SIG-M5 treated with dmso at 0.1 percent for 504 hours (cell line): ENCODE measurements around the gene FAM13B.
"Not testable (repeated sequence)": the region's sequence is repeated elsewhere in the genome, so short reads cannot be mapped to it uniquely, and the experiment has no call there.

ENCODE experiments used
- DNase-seq: peaks from one replicate; lab custom pipeline; 2025; ENCODE audit not compliant: unreplicated experiment; lab: John Stamatoyannopoulos, UW

Gene FAM13B

GRCh38 chr5:137989419-137989818 lies 43.5 kb downstream of the FAM13B start:
- no peak for DNase-seq

- no peak for DNase-seq
These were observed 57.7 kb downstream of the FAM13B start for GRCh38 chr5:137975208-137975607.

- not testable (repeated sequence) for DNase-seq
These were observed 62.5 kb downstream of the FAM13B start for GRCh38 chr5:137970384-137970783.

GRCh38 chr5:137960819-137961218 lies 72.1 kb downstream of the FAM13B start:
- DNase-seq, result no peak

- no peak for DNase-seq
These were observed 72.7 kb downstream of the FAM13B start for GRCh38 chr5:137960141-137960540.

GRCh38 chr5:137959488-137959887 lies 73.4 kb downstream of the FAM13B start:
- no peak for DNase-seq

GRCh38 chr5:137957948-137958347 lies 74.9 kb downstream of the FAM13B start:
- no peak for DNase-seq

GRCh38 chr5:137954131-137954879 lies 78.6 kb downstream of the FAM13B start:
- DNase-seq, result no peak

- DNase-seq, result no peak
These were observed 87.1 kb downstream of the FAM13B start for GRCh38 chr5:137945825-137946224.

- DNase-seq, result not testable (repeated sequence)
These were observed 88.6 kb downstream of the FAM13B start for GRCh38 chr5:137944280-137944679.

- no peak for DNase-seq
These were observed 93.5 kb downstream of the FAM13B start for GRCh38 chr5:137939331-137939730.

- no peak for DNase-seq
These were observed 94.1 kb downstream of the FAM13B start for GRCh38 chr5:137938751-137939143.

- DNase-seq, result no peak
These were observed 94.7 kb downstream of the FAM13B start for GRCh38 chr5:137937994-137938750.

- no peak for DNase-seq
These were observed 97.2 kb downstream of the FAM13B start for GRCh38 chr5:137935694-137936093.

- DNase-seq, result no peak
These were observed 97.7 kb downstream of the FAM13B start for GRCh38 chr5:137935190-137935589.

- no peak for DNase-seq
These were observed 99.4 kb downstream of the FAM13B start for GRCh38 chr5:137933491-137933911.

- no peak for DNase-seq
These were observed 100.1 kb downstream of the FAM13B start for GRCh38 chr5:137932800-137933199.

- no peak for DNase-seq
These were observed 109.0 kb downstream of the FAM13B start for GRCh38 chr5:137923856-137924255.

- DNase-seq, result no peak
These were observed 110.9 kb downstream of the FAM13B start for GRCh38 chr5:137921931-137922330.

GRCh38 chr5:137916923-137917322 lies 116.0 kb downstream of the FAM13B start:
- no peak for DNase-seq

- DNase-seq, result no peak
These were observed 118.1 kb downstream of the FAM13B start for GRCh38 chr5:137914758-137915157.

- no peak for DNase-seq
These were observed 130.3 kb downstream of the FAM13B start for GRCh38 chr5:137902408-137903133.
